WI38 (cell line): ENCODE data around the gene POU5F1.

Source experiments
- H3K4me3 ChIP-seq: 2 replicates; pipeline ENCODE4 v1.5.1; 2011; ENCODE audit warnings: low read depth, mild to moderate bottlenecking, control low read depth, low read length
- CTCF ChIP-seq: IDR thresholded peaks from 2 replicates; pipeline ENCODE4 v1.5.1; 2012; ENCODE audit warnings: low read depth, mild to moderate bottlenecking, control low read depth, low read length

Gene POU5F1

GRCh38 chr6:31163922-31164321 lies 6.6 kb downstream of the POU5F1 start:
- no peak overlapping the region for H3K4me3 ChIP-seq
- no peak for TF ChIP-seq CTCF

- no peak overlapping the region for H3K4me3 ChIP-seq
These were observed 7.9 kb downstream of the POU5F1 start for GRCh38 chr6:31162463-31163165.

GRCh38 chr6:31161216-31162126 lies 9.0 kb downstream of the POU5F1 start:
- TF ChIP-seq CTCF: no peak
- H3K4me3 ChIP-seq: no peak overlapping the region

More at GRCh38 chr6:31162463-31163165, 7.9 kb downstream of the POU5F1 start:
- no peak for TF ChIP-seq CTCF

GRCh38 chr6:31158863-31159855 lies 11.3 kb downstream of the POU5F1 start:
- peak overlapping the region; percentile 67 for H3K4me3 ChIP-seq
- no peak for TF ChIP-seq CTCF

GRCh38 chr6:31158140-31158862 lies 12.2 kb downstream of the POU5F1 start, which contains the start of gene TCF19:
Gene TCF19 (plus strand): TSS chr6:31158589. CDS start chr6:31159470, 881 bp downstream.
- peak within 1 kb of the TSS; percentile 77 for H3K4me3 ChIP-seq
- TF ChIP-seq CTCF: no peak

GRCh38 chr6:31157513-31158139 lies 12.9 kb downstream of the POU5F1 start, which contains the start of gene CCHCR1:
Gene CCHCR1 (minus strand): TSS chr6:31157802. CDS start chr6:31157600, 202 bp downstream.
- no peak for TF ChIP-seq CTCF
- peak within 1 kb of the TSS; percentile 77 for H3K4me3 ChIP-seq
